LNCAP (cell line): ENCODE results near the gene TAS2R20.

ENCODE experiments used
- CTCF ChIP-seq: fragments of 450-650 bp; IDR thresholded peaks from 2 replicates; pipeline ENCODE4 v1.5.1; 2017; ENCODE audit warnings: mild to moderate bottlenecking

The TAS2R20 gene

GRCh38 chr12:10998204-10998603 is at the start of gene TAS2R20:
Gene TAS2R20 (minus strand): TSS chr12:10998304. CDS start chr12:10997875, 429 bp downstream.
- TF ChIP-seq CTCF: no peak

GRCh38 chr12:11040162-11040561 is 42.1 kb upstream of the TAS2R20 start:
- no peak for TF ChIP-seq CTCF

GRCh38 chr12:11039171-11039570 is 41.1 kb upstream of the TAS2R20 start:
- TF ChIP-seq CTCF: no peak

- no peak for TF ChIP-seq CTCF
These were observed 33.2 kb upstream of the TAS2R20 start, which contains the start of gene TAS2R31 for GRCh38 chr12:11031307-11031706. Gene TAS2R31 (minus strand): TSS chr12:11031407. CDS start chr12:11031335, 72 bp downstream.

- TF ChIP-seq CTCF: no peak
These were observed 28.0 kb upstream of the TAS2R20 start for GRCh38 chr12:11026118-11026517.

GRCh38 chr12:11023387-11023786 is 25.3 kb upstream of the TAS2R20 start:
- TF ChIP-seq CTCF: no peak

GRCh38 chr12:11022520-11022919 is 24.4 kb upstream of the TAS2R20 start, which contains the start of gene TAS2R19:
Gene TAS2R19 (minus strand): TSS chr12:11022620. CDS start chr12:11022571, 49 bp downstream.
- TF ChIP-seq CTCF: no peak

GRCh38 chr12:11016937-11017336 is 18.8 kb upstream of the TAS2R20 start:
- no peak for TF ChIP-seq CTCF
